Daoy (cell line): Measurements from ENCODE around the gene ELK4. TPM values are rescaled to one million over a fixed set of nuclear protein-coding genes. Genes with fewer than 3 reads are reported as not detected.
"Not testable (repeated sequence)": the region's sequence is repeated elsewhere in the genome, so short reads cannot be mapped to it uniquely, and the experiment has no call there.

Experiments used
- DNase-seq: peaks from one replicate; pipeline ENCODE4 v3.0.0-alpha.2; 2015; ENCODE audit warnings: low read depth
- total RNA-seq: library from RNA; depleted of rRNA; stranded (reverse); fragments of >200 nt; shearing (Covaris generic); gene quantifications from 2 replicates; pipeline ENCODE4 v1.2.3, GENCODE V29; 2014

ELK4 gene
- total RNA-seq, 1 experiment from 2014 or later = 13.0 TPM

DNA sequence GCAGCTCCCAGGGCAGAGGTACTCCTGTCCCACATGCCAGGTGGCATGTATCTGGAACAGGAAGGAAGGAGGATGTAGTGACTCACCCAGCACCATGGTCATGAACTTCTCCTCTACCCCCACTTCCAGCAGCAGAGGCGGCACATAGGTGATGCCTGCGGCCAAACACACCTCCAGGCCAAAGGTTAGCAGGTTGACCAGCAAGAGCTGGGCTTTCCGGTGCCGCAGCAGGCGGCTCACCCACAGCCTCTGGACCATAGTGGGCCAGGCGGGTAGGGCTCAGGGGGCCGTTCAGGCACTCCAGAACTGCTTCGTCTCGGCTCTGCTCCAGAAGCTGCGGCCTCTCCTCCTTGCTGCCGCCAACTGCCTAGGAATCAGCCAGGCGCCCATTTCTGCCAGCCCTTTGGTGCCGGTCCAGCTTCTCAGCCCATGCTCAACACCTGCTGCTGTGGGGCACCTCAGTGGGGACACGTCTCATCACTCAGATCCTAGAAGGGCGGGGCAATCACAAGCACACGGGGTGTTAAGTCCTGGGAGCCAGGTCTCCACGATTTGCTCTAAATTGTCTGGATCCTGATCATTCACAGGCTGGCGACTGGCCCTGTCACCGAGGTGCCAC is 32.7 kb upstream of the ELK4 start:
- DNase-seq = peak; percentile 65

- no peak for DNase-seq
Measured at GRCh38 chr1:205663286-205663936, 31.6 kb upstream of the ELK4 start.

GRCh38 chr1:205662791-205663190 is 31.0 kb upstream of the ELK4 start:
- no peak for DNase-seq

GRCh38 chr1:205662135-205662738 is 30.4 kb upstream of the ELK4 start:
- DNase-seq = no peak

DNA sequence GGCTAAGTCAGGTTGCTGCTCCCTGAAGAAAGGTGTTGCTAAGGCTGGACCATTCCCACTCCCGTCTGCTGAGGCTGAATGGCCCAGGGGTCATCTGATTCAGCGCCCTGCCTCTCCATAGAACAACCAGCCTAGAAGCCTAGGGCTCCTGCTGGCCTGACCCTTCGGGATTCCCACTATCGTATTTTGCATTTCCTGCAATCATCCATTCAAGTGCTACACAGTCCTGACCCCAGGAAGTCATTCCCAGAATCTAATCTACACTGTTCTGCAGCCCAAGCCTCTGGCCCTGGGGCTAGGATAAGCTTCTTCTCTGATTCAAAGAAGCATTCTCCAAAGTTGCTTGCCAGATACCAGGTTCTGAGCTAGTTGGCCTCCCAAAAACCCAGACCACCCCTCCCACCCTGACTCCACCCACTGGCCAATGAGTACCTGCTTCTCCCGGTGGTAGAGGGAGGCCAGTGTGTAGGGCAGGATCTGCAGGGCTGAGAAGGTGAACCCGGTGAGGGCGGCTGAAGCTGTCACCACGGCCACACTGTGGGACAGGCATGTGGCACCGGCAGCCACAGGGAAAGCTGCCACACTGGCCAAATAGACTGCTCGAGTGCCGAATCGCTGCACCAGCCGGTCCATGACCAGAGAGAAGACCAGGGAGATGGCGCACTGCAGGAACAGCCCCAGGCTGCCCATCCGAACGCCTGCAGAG is 29.8 kb upstream of the ELK4 start:
- no peak for DNase-seq

GRCh38 chr1:205660361-205660760 is 28.6 kb upstream of the ELK4 start:
- DNase-seq = no peak

GRCh38 chr1:205658943-205659581 is 27.3 kb upstream of the ELK4 start:
- peak; percentile 72 for DNase-seq

- DNase-seq = peak; percentile 66
Measured at GRCh38 chr1:205656236-205656635, 24.4 kb upstream of the ELK4 start.

- DNase-seq = no peak
Measured at GRCh38 chr1:205652984-205653383, 21.2 kb upstream of the ELK4 start.

GRCh38 chr1:205650241-205650640 is 18.4 kb upstream of the ELK4 start:
- DNase-seq = no peak

- DNase-seq = no peak
Measured at GRCh38 chr1:205645519-205645918, 13.7 kb upstream of the ELK4 start.

DNA sequence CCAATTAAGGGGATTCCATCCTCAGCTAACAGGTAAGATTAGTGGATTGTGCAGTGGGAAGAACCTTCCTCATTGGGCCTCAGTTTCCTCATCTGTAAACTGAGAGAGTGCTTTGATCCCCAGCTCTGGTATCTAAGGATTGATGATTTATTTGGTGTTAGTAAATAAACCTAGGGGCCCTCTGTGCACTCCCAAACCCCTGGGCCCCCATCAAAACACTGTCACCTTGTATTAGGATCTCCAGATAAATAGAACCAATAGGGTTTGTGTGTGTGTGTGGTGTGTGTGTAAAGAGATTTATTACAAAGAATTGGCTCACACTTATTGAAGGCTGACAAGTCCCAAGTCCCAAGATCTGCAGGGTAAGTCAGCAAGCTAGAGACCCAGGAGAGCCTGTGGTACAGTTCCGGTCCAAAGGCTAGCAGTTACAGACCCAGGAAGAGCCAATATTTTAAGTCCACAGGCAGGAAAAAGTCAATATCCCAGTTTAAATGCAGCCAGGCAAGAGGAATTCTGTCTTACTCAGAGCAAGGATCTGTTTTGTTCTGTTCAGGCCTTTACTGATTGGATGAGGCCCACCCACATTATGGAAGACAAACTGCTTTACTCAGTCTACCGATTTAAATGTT is 11.0 kb upstream of the ELK4 start:
- DNase-seq = no peak

DNA sequence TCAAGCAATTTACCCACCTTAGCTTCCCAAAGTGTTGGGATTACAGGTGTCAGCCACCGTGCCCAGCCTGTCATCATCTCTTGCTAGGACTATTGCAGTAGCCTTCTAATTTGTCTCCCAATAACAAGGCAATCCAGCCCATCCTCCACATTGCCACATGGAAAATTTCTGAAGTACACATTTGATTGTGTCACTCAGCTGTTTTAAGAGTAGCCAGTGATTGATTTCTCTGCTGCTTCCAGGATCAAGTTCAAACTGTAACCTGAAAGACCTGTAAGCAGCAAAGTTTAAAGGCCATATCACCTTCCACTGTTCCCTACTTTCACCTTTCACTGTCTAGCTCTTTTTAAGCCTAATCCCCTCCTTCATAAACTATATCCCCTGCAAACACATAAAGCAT is 7.8 kb upstream of the ELK4 start:
- DNase-seq = no peak

GRCh38 chr1:205637854-205638468 is 6.2 kb upstream of the ELK4 start:
- no peak for DNase-seq

DNA sequence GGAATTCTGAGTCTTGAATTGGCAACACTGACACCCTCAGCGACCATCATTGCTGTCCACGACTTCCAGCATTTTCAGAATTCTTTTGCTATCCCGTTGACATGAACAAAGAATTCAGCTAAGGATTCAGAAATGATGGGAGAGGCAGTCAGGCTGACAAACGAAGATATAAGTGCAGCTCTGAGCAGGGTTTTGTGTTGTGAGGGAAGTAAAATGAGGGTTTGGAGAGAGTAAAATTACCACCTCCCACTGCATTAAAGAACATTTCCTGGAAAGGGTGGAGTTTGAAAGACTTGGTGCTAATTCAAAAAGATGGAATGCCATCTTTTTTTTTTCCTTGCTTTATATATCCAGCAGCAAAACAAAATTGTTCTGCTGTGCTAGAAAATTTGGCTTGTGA is 4.9 kb upstream of the ELK4 start:
- no peak for DNase-seq

- not testable (repeated sequence) for DNase-seq
Measured at GRCh38 chr1:205636138-205636530, 4.3 kb upstream of the ELK4 start.

DNA sequence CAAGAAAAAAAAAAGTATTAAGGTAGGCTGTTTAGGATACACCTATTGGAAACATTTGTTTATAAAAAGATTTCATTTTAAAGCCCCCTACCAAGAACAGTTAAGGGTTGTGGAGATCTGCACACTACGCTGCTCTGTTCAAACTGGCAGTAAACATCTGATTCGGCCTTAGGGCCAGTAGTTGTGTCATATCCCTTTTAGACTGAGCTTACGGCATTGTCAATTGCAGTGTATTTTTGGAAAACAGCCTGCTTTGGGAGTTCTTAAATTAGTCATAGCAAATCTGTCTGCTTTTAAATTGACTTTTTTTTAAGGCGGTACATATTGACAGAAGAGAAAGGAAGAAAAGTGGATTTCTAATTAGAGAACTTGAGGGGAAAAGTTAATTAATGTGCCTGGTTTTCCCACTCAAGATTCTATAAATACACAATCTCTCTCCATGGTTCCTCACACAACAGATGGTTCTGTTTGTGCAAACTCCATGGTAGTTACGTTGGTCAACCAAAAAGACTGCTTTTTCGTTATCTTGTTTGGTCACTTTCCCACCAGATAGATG is 1.7 kb upstream of the ELK4 start:
- no peak for DNase-seq

GRCh38 chr1:205632669-205633169 is 908 bp upstream of the ELK4 start:
- no peak for DNase-seq

- peak; percentile 90 for DNase-seq
Measured at GRCh38 chr1:205631010-205631767, 622 bp downstream of the ELK4 start.

DNA sequence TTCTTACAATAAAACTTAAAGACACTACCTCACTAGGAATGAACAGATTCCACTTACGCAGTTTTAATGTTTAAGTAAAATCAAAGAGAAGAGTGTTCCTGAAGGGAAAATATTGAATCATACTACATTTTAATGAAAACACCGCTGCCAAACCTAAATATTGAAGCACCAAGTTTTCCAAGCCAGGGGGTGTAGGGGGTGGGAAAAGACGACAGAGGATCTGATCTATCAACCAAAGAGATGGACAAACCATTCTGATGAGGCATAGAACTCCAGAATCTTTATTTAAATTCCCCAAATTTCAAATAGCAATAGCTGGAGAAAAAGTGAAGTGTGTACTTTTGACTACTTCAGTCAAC is 1.2 kb downstream of the ELK4 start:
- DNase-seq = no peak
